Measurements from ENCODE around the gene DMBX1.

DMBX1 gene

GRCh38 chr1:46447499-46448108 lies 42.0 kb upstream of the DMBX1 start:
- no peak for DNase-seq (ENCODE audit: low read depth)
- no peak for TF ChIP-seq CTCF (IDR thresholded peaks at IDR 0.05; ENCODE audit: low read depth, low read length, missing control alignments)
- H3K4me3 ChIP-seq (ENCODE audit: low read depth, low read length): no peak overlapping the region

- TF ChIP-seq CTCF (IDR thresholded peaks at IDR 0.05; ENCODE audit: low read depth, low read length, missing control alignments): no peak
- no peak overlapping the region for H3K4me3 ChIP-seq (ENCODE audit: low read depth, low read length)
- no peak for DNase-seq (ENCODE audit: low read depth)
These were observed 41.3 kb upstream of the DMBX1 start for GRCh38 chr1:46448109-46448911.

GRCh38 chr1:46449223-46450159 lies 40.1 kb upstream of the DMBX1 start:
- no peak for DNase-seq (ENCODE audit: low read depth)
- no peak for TF ChIP-seq CTCF (IDR thresholded peaks at IDR 0.05; ENCODE audit: low read depth, low read length, missing control alignments)

GRCh38 chr1:46450160-46450517 lies 39.5 kb upstream of the DMBX1 start:
- TF ChIP-seq CTCF (IDR thresholded peaks at IDR 0.05; ENCODE audit: low read depth, low read length, missing control alignments): no peak
- no peak for DNase-seq (ENCODE audit: low read depth)
- no peak overlapping the region for H3K4me3 ChIP-seq (ENCODE audit: low read depth, low read length)

More at GRCh38 chr1:46449223-46450159, 40.1 kb upstream of the DMBX1 start:
- no peak overlapping the region for H3K4me3 ChIP-seq (ENCODE audit: low read depth, low read length)

- DNase-seq (ENCODE audit: low read depth): no peak
- TF ChIP-seq CTCF (IDR thresholded peaks at IDR 0.05; ENCODE audit: low read depth, low read length, missing control alignments): no peak
- H3K4me3 ChIP-seq (ENCODE audit: low read depth, low read length): no peak overlapping the region
These were observed 37.4 kb upstream of the DMBX1 start for GRCh38 chr1:46451948-46452930.

- no peak overlapping the region for H3K4me3 ChIP-seq (ENCODE audit: low read depth, low read length)
- no peak for TF ChIP-seq CTCF (IDR thresholded peaks at IDR 0.05; ENCODE audit: low read depth, low read length, missing control alignments)
- DNase-seq (ENCODE audit: low read depth): no peak
These were observed 36.7 kb upstream of the DMBX1 start for GRCh38 chr1:46452931-46453325.

All from GM12864 (cell line).